NK-92 (cell line): ENCODE results near the gene ZFAND2B.
A peak's percentile ranks its signal among the peaks of the same experiment; 100 is the strongest.
"Not testable (repeated sequence)": the region's sequence is repeated elsewhere in the genome, so short reads cannot be mapped to it uniquely, and the experiment has no call there.

Experiments
- DNase-seq: peaks from one replicate; lab custom pipeline; 2025; ENCODE audit not compliant: unreplicated experiment; lab: John Stamatoyannopoulos, UW

Gene ZFAND2B

DNA sequence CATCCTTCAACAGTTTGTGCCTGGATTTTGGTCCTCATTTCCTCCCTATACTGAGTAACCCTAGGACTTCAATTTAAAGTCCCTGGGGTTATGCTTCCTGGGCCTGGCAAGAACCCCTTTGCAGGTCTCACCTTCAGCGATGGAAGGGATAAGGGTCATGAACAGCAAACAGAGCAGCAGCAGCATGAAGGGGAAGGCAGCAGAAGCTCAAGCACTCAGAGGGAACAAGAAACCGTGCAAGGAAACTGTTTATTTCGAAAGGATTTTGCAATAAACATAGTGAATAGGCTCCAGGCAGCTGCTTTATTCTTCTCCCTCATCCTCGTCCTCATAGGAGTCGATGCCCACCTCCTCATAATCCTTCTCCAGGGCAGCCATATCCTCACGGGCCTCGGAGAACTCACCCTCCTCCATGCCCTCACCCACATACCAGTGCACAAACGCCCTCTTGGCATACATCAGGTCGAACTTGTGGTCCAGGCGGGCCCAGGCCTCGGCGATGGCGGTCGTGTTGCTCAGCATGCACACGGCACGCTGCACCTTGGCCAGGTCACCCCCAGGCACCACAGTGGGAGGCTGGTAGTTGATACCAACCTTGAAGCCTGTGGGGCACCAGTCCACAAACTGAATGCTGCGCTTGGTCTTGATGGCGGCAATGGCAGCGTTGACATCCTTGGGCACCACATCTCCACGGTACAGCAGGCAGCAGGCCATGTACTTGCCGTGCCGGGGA lies 43.6 kb downstream of the ZFAND2B start:
- no peak for DNase-seq

DNA sequence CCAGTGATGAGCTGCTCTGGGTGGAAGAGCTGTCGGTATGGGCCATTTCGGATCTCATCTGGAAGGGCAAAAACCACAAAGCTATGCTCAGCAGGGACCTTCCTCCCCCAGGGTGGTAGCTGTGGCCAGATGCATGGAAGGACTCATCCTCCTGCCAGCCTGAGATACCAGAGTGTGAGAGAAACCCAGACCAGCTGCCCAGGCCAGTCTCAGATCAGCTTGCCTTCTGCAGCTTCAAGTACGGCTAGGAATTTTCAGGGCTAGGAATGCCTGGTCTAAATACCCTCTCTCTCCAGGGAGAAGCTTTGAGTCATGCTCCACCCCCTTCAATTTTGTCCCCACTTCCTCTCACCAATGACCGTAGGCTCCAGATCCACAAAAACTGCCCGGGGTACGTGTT lies 45.1 kb downstream of the ZFAND2B start:
- DNase-seq = no peak

- DNase-seq = no peak
Measured at GRCh38 chr2:219252084-219252483, 45.5 kb downstream of the ZFAND2B start.

- DNase-seq = no peak
Measured at GRCh38 chr2:219252570-219252899, 46.0 kb downstream of the ZFAND2B start.

DNA sequence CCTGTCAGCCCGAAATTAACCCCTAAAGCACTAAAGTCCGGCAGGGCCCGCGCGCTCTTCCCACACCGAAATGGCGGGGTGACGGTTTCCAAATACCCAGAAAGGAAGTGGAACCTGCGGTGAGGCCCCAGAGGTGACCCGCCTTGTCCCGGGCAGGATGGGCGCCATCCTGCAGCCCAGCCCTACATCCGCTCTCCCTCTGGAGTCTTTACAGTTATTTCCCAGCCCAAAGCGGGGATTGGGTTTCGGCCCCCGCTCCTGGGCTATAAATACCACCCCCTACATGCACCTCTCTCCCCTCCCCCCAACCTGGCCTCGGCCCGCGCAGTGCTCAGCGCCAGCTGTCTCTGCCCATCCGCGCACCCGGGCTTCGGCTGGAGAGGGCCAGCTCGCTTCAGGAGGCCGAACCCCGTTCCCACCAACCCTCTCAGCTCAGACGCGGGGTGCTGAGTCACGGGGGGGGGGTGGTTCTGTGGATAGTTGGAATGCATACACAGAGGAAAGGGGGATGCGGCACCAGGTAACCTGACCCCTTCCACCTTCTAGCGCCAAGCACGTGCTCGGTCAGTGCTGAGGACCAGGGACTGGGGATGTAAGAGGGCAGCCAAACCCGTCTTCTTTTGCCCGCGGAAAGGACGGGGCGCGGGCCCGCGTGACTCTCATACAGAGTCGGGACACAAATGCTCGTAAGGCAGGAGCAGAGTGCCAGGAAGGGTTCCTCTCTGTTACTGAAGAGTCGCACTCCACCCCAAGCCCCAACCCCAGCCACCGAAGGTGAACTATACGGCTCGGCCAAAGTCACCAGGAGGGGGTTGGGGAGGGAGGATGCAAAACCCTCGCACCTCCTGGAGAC lies 46.5 kb downstream of the ZFAND2B start, which contains the start of gene TUBA4B:
TSS of gene TUBA4B (plus strand) at position 344 of the 853 bp plus-strand sequence. CDS start at position 509, 165 bp downstream.
- no peak for DNase-seq

- DNase-seq = peak; percentile 52
Measured at GRCh38 chr2:219253753-219254589, 47.4 kb downstream of the ZFAND2B start, which contains the start of gene TUBA4A. TUBA4A (minus strand) TSS chr2:219253918; CDS start chr2:219253858, 60 bp downstream.

DNA sequence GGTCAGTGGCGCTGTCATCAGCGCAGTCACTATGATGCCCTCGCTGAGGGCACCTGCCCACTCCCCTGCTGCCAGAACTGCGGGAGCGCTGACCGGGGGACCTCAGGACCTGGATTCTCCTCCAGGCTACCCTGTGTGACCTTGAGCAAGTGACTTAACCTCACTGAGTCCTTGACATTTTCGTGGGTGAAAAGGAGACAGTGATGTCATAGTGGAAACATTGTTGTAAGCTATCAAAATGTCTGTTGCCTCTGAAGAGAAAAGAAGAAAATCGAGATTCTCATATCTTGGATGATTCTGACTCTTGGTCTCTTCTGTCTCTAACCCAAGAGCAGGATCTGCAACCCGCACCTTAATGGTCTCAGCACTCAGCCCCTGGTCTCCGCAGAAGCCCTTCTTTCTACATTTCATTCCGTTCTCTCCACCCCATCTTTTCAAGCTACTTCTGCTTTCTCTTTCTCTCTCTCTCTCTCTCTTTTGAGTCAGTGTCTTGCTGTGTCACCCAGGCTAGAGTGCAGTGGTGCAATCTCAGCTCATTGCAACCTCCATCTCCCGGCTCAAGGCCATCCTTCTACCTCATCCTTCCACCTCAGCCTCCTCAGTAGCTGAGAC lies 48.1 kb downstream of the ZFAND2B start:
- DNase-seq = no peak

- DNase-seq = not testable (repeated sequence)
Measured at GRCh38 chr2:219258942-219259341, 52.4 kb downstream of the ZFAND2B start.
